MV-4-11 (cell line): ENCODE measurements around the gene SNX7.

ENCODE experiments used
- DNase-seq: peaks from one replicate; lab custom pipeline; 2025; lab: John Stamatoyannopoulos, UW

SNX7 gene

DNA sequence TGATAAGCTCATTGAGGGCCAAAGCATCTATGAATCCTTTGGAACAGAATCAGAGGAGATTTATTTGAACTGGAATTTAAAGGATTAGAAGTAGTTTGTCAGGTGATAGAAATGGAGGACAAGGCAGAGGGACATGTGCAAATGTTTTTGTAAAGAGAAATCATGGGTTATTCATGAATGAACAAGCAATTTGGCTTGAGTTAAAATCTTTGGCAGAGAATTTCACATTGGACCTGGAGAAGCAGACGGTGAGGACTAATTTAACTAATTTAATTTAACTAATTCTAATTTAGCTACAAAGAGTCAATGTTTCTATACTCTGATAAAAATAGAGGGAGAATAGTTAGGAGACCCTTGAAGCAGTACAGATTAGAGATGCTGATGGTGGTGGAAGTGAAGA lies 36.3 kb downstream of the SNX7 start:
- DNase-seq = no peak

DNA sequence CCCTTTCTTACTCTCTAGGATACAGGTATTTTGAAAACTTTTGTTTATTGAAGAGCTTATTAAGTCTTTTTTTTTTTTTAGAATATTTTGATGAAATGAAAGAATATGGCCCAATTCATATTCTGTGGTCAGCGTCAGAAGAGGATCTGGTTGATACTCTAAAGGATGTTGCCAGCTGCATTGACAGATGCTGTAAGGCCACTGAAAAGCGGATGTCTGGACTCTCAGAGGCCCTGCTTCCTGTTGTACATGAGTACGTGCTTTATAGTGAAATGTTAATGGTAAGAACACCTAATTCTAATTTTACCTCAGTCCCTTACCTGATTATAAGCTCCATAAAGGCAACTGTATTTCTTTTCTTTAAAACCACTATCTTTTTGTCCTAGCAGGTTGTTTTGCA lies 37.1 kb downstream of the SNX7 start:
- peak; percentile 3 for DNase-seq

DNA sequence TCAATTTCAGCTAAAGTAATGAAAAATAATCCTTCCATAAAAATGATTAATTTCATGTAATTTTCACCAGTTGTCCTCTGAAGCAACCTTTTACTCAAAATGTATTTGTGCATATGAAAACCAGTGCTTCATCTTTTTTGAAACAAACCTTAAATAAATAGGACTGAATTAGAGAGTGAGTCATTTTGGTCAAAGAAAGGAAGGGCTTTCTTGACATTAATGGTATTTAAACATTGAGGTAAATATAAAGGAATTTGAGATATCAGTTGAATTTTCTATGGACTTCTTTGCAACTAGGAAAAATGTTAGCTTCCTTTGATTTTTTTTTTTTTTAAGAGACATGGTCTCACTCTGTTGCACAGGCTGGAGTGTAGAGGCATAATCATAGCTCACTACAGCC lies 38.7 kb downstream of the SNX7 start:
- no peak for DNase-seq

DNA sequence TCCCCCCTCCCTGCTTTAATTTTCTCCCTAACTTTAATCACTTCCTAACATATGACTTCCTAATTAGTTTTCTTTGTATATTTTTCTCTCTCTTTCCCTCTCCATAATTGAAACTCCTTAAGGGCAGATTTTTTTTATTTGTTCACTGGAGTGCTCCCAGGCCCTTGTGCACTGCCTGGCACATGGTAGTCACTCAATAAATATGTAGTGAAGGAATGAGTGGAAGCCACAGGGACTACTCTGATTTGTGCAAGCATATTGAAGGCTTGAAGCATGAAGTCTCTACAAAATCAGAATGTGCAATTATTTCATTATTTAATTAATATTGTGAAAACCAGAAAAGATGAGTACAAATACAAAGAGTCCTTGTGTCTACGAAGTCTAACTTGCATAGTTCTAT lies 41.5 kb downstream of the SNX7 start:
- DNase-seq = no peak

DNA sequence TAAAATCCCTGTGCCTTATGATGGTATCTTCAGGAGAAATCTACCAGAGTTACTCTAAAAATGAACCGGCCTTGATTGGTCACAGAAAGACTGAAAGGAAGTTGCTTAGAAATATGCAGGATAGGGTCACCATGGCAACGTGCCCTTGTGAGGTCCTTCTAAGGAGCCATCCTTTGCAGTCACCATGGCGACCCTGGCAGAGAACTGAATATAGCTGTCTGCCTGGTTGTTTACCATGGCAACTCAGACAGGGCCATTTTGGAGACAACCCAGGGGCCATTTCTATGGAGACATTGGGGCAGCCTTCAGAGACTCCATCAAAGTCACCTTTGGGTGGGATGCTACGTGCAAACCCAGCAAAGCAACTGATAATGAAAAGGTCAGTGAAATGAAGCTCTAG lies 43.0 kb downstream of the SNX7 start:
- no peak for DNase-seq

DNA sequence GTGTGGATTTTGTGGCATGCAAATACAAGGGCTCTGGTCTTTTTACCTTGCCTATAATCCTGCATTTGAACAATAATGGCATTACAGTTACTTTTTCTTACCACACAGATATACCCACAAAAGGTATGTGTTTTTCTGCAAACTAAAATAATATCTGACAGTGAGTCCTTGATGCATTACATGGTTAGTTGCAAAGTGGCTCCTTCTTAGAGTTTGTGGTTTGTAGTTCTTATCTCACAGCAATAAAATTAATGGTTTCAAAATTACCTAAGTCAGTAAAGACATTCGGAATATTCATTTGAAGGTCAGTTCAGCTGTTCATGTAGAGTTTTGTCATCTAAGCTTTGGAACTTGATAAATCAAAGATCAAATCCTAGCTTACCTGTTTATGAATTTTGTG lies 43.5 kb downstream of the SNX7 start:
- no peak for DNase-seq

DNA sequence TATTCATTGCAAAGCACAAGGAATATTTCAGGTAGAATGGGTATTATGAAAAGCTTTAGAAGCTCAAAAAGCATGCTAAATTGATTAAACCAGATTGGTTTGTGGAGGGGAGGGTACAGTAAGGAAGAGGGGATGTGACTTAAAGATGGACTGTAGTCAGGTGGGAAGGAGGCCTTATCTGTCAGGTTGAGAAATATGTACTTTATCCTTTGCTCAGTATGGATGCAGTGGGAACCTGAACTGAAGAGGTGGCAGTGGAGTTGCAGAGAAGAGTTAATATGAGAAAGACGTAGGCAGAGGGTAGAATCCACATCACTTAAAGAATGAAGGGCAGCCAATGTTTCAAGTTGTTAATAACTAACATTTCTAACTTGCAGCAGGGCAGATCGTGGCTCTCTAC lies 44.1 kb downstream of the SNX7 start:
- DNase-seq = no peak

DNA sequence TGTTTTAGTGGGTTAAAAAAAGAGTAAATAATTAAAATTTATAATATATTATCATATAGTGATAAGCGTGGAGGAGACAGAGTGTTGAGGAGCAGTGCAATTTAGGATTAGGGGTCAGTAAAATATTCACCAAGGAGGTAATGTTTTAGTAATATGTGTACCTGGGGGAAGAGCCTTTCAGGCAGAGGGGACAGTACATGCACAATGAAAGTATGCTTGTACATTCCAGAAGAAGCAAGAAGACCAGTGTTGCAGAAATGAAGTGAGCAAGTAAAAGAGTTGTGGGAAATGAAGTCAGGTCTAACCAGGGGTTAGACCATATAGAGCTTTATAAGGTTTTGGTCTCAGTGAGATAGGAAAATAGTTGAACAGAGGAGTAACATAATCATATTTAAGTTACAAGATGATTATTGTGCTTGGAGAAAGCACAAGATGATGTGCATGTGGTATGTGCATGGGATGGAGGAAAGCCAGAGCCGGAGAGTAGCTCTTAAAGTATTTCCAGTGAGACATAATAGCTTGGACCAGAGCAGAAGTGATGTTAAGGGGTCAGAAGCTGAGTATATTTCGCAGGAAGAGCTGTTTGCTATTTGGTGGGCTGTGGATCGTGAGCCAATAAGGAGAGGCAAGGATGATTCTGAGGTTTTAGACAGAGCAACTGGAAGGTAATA lies 44.8 kb downstream of the SNX7 start:
- no peak for DNase-seq

DNA sequence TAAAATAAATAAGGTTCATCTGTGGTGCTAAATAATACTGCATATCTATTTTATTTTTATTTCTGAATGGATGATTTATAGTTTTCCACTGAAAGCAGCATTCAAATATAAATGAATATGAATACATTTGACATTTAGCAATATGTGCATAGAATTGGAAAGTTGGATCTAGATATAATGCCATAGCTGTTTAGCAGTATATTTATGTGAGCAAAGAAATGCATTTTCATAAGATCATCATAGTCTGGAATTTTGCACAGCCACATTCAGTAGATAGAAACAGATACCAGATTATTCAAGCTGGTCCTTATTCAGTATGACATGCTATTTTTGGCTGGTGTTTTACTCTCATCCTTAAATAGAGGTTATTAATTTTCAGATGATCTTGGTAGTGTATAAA lies 46.0 kb downstream of the SNX7 start:
- no peak for DNase-seq

DNA sequence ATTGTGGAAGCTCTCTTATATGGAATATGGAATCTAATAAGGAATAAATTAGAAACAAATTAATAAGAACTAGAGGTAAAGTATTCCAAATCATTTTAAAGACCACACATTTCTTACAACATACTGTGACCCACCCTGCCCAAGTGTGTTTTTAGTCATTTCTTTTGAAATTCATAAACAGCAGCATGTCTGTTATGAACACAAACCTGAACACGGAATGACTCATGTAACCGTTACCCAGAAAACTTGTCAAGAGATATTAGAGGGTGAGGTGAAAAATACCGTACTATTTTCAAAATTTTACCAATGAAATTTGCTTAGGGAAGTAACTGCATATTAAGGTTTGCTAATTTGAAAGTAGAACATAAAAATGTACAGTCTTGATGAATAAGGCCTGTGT lies 48.4 kb downstream of the SNX7 start:
- DNase-seq = no peak

DNA sequence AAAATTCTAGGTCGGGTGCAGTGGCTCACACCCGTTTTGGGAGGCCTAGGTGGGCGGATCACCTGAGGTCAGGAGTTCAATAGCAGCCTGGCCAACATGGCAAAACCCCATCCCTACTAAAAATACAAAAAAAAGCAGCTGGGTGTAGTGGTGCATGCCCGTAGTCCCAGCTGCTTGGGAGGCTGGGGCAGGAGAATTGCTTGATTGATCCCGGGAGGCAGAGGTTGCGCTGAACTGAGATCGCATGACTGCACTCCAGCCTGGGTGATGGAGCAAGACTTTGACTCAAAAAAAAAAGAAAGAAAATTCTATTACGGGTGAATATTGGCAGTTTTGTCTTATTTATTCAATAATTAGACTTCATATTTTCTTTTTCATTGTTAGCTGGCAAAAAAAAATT lies 62.1 kb downstream of the SNX7 start:
- no peak for DNase-seq

DNA sequence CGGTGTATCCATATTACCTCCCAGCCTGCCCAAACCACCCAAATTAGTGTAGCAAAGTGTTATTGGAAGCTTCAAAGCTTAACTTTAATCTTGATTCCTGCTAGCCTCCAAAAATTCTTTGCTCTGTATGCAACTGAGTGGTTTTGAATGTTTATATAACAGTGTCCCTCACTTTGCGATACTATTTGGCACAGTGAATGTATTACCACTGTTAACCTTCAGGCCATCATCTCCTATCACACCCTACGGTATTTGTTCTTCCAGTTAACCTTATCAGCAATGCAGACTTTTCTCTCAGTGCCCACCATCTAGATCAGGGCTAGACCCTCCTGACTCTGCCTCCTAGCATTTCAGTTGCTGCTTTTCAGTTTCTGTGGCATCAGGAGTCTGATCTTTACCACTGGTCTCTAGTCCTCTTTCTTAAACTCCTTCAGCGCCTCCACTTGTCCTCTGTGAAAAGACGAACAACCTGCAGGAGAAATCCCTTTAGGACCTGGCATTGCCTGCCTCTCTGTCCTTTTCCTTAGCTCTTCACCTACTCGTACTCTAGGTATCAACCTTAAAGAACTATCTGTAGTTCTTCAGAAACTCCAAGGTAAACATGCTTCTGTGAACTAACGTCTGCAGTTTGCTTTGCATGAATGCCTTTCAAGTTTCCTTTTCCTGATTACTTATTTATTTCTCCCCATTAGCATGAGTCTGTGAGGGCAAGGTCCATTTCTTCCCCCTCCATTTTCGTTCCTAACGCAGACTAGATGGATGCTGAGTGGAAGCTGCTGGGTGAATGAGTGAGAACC lies 71.7 kb downstream of the SNX7 start:
- DNase-seq = no peak

DNA sequence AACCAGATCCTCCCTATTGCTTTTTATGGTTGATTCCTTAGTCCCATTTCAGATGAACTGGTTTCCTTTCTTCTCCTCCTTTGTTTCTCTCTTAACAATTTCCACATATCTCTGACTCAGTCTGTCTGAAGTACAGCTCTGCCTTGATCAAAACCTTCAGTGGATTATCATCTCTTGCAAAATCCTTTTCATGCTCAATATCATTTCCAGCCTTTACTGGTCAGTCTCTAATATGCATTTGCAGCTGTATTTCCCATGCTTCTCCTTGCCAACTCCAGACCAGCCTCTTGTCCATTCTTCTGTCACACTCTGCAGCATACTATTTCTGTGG lies 72.2 kb downstream of the SNX7 start:
- DNase-seq = no peak

DNA sequence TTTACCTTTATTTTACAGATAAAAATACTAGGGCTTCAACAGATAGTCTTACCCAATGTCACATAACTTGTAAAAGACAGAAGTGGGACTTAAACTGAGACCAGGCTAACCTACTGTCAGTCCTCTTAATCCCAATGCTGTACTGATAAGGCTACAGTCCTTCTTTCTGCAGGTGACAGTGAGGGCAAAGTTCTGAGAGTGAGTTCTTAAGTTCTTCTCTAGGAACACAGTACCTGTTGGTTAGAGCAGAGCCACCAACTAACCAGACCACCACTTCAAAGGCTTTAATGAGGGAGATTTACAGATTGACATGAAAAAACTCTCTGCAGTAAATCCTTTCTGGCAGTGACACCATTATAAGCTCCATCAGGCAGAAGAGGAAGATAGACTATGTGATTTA lies 74.2 kb downstream of the SNX7 start:
- DNase-seq = no peak

DNA sequence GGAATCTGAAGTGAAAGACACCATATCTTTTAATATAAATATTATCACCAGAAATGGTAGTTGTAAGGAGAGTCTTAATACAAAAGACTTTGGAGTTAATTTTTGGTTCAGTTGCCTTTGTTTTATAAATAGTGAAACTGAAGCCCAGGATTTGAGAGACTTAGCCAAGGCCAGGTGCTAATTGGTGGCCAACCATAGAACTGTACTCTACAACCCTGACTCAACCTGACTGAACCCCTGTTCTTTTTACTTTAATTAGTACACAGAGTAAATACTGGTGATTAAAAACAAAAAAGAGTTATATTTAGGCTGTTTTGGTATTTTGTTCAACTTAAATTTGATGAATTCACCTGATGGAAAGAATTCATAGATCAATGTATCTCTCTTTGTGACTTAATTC lies 76.3 kb downstream of the SNX7 start:
- DNase-seq = no peak

DNA sequence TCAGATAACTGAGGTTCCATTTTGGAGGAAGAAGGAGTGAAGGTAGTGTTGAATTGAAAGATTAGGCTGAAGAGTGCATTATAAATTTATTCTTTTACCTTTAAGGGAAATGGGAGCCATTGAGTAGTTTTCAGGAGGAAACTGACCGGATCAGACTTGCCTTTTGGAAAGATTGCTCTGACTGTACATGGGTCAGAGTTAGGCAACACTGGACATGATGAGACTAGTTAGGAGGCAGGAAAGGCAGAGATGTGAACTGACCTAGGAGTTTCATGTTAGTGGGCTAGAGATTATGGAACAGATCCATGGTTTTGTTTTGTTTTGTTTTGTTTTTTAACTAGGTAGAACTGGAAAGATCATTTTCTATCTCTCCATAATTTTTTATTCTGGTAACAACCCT lies 78.2 kb downstream of the SNX7 start:
- DNase-seq = no peak

DNA sequence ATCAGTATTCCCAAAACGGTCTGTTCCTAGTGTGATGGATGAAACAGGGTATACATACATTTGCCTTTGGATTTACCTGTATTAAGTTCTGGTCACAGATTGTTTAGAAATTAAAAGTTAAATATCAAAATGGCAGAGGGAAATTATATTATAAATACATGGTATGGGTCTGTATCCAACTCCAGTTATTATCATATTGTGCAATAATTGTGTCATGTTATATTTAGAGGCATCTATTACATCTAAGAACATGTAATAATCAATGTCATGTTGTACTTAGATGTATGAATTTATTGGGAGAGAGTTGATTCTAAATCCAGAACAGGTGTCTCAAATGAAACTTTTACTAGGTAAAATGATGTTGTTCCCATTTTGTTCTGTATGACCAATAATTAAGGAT lies 79.6 kb downstream of the SNX7 start:
- no peak for DNase-seq

DNA sequence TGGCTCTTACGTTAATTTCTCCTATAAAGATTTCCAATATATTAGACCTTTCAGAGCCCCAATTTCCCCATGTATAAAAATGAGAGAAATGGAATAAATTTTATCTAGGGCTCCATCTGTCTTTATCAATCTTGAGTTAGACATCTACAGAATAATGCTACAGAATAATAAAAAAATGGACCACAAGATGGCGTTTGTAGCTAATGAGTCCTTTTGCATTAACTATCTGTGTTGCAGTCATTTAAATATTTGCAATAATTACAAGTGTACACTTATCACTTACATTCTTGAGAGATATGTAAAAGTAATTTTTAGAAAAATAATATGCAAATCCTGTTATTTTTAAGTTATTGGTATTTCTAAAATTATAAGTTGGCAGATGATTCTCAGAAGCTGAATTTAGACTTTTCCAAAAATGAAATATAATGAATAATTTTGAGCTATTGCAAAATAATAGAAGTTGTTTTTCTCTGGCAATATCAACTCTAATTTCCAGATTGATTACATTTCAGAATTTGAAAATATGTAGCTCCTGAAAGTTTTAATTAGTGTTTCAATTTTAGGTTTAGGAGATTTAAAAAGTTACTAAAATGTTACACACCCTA lies 87.7 kb downstream of the SNX7 start:
- DNase-seq = peak; percentile 6

DNA sequence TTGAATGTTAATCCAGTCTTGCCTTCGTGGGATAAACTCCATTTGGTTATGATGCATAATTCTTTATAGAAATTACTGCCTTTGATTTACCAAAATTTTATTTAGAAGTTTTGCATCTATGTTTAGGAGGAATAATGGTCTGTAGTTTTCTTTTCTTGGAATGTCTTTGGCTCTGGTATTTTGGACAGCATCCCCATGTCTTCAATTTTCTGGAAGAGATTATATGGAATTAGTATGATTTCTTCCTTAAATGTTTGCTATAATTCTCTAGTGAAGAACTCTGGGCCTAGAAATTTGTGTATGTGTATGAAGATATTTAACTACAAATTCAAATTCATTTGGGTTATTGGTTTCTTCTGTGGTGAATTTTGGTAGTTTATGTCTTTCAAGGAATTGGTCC lies 92.7 kb downstream of the SNX7 start:
- DNase-seq = no peak

DNA sequence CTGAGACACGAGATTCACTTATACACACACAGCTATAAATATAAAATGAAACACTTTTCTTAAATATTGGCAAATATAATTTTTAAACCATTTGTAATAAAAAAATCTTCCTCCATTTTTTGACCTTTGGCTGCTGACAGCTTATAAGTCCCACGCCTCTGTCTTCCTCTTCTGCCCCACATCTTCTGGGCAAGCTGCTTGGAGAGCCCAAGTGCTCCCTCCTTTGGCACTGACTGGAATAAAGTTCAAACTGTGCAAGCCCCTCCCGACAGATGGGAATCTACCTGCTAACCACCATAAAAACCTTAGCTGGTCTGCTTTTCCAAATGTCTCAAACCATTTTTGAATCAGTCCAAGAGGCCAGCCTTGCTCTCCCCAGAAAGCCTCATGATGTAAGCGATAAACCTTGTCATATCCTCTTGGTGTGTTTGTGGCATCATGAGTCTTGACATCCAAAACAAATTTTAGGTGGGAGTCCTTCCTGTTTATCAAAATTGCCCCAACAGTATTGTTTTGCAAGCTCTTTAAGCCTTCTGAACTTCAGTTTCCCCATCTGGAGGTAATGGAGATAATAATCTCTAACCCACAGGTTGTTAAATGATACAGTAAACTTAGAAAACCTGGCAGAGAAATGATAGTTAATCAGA lies 99.8 kb downstream of the SNX7 start:
- peak; percentile 42 for DNase-seq

DNA sequence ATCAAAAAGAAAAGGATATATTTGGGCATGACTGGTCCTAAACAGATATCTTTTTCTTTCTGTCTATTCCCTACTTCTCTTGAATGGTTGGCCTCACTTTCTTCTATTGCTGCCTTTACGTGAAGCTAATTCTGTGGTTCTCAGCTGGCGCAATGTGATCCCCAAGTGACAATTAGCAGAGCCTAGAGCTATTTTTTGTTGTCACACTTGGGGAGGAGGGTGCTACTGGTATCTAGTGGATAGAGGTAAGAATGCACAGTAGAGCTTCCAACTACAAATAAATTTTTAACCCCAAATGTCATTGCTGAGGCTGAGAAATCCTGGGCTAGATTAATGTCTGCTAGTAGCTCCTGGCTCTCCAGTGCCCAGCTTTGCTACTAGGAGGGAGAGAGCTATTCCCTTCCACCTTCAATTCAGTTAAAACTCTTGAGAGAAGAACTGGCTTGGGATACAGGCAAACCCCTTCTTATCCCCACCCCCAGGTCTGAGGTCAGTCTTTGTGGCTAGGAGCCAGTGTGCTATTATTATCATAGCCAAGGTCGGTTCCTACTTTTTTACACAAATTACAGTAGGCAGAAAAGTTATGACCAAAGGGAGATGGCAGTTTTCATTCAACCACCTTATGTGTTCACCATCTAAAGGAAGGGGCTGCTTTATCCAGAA lies 102.1 kb downstream of the SNX7 start:
- DNase-seq = peak; percentile 78

DNA sequence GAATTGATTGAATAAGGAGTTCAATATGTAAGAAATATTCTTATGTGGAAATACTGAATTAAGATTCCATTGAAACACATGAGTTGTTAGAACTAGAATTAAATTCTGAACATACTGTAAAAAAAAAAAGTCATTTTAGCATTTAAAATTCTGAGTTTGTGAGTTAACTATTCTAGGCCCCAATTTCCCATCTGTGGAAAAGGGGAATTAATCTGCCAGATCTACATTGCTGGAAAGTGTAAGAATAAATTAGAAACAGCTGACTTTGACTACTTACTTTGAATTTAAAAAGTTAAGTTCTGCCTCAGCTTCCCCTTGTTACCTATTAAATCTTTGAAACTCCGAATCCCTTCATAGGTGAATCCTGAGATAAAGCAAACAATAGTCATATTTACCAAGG lies 103.0 kb downstream of the SNX7 start:
- no peak for DNase-seq

DNA sequence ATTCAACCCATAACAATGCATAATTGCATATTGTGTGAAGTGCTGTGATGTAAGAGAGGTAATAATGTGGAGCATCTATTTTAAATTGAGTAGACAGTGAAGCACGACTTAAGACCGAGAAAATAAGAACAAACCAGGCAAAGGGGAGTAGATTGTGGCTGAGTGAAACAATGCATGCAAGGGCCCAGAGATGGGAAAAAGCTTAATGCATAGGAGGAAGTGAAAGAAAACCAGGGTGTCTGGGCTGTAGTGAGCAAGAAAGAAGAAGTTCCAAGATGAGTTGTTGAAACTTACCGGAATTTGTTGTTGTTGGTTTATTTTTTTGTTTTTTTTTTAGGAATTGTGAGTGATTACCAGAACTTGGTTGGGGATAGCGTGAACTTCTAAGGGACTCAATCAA lies 104.7 kb downstream of the SNX7 start:
- DNase-seq = peak; percentile 96
